HFFc6 (cell line): Measurements from ENCODE around the gene GAB2. TPM values are rescaled to one million over a fixed set of nuclear protein-coding genes. Genes with fewer than 3 reads are reported as not detected.
A peak's percentile ranks its signal among the peaks of the same experiment; 100 is the strongest.
"Not testable (repeated sequence)": the region's sequence is repeated elsewhere in the genome, so short reads cannot be mapped to it uniquely, and the experiment has no call there.

ENCODE experiments used
- DNase-seq: peaks from one replicate; pipeline ENCODE4 v3.0.0-alpha.2; 2018
- H3K27ac Mint-ChIP-seq: 2 replicates; pipeline ENCODE4 v1.8.0; 2020; ENCODE audit warnings: mild to moderate bottlenecking, mixed read lengths
- H3K27me3 Mint-ChIP-seq: 2 replicates; pipeline ENCODE4 v1.8.0; 2021; ENCODE audit warnings: mild to moderate bottlenecking, moderate library complexity, mixed read lengths; ENCODE audit not compliant: insufficient read depth
- H3K36me3 Mint-ChIP-seq: 2 replicates; pipeline ENCODE4 v1.8.0; 2021; ENCODE audit warnings: low read depth, mixed read lengths
- H3K4me1 Mint-ChIP-seq: 2 replicates; pipeline ENCODE4 v1.8.0; 2020; ENCODE audit warnings: low read depth, mixed read lengths
- H3K4me3 Mint-ChIP-seq: 2 replicates; pipeline ENCODE4 v1.8.0; 2020; ENCODE audit warnings: mild to moderate bottlenecking, moderate library complexity, mixed read lengths
- H3K9me3 Mint-ChIP-seq: 2 replicates; pipeline ENCODE4 v1.8.0; 2020; ENCODE audit warnings: mild to moderate bottlenecking, mixed read lengths
- long read RNA-seq: library from polyadenylated mRNA; unstranded; transcript quantifications from one replicate; pipeline ENCODE4 v2.0.0, GENCODE V29; 2019
- total RNA-seq, 6 experiments: library from RNA; stranded (reverse); fragmentation: NEBNext Ultra II Directional; extraction: Animal tissue kit (Norgen Biotek cat#: 25700); gene quantifications; 2 replicates in 1 of 6; 3 replicates in 5 of 6; pipeline ENCODE4 v1.2.3, GENCODE V29; 2021
- TF ChIP-seq, protein P1 (sequence below): fragments of 200-600 bp; sonication (generic); IDR thresholded peaks from 2 replicates; pipeline ENCODE4 v1.5.0; 2021; ENCODE audit warnings: antibody characterized with exemption, mild to moderate bottlenecking

GAB2 gene, protein sequence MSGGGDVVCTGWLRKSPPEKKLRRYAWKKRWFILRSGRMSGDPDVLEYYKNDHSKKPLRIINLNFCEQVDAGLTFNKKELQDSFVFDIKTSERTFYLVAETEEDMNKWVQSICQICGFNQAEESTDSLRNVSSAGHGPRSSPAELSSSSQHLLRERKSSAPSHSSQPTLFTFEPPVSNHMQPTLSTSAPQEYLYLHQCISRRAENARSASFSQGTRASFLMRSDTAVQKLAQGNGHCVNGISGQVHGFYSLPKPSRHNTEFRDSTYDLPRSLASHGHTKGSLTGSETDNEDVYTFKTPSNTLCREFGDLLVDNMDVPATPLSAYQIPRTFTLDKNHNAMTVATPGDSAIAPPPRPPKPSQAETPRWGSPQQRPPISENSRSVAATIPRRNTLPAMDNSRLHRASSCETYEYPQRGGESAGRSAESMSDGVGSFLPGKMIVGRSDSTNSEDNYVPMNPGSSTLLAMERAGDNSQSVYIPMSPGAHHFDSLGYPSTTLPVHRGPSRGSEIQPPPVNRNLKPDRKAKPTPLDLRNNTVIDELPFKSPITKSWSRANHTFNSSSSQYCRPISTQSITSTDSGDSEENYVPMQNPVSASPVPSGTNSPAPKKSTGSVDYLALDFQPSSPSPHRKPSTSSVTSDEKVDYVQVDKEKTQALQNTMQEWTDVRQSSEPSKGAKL
- total RNA-seq, result 10 to 100 TPM in 3 of 6 experiments, 1 to 10 TPM in 3; 8.4 to 12.1 (median 9.9) TPM
- long read RNA-seq, partial matches to known transcripts, result 0 of 2 reads
- long read RNA-seq, other reads (novel, unspliced or antisense), result 2 of 2 reads

DNA sequence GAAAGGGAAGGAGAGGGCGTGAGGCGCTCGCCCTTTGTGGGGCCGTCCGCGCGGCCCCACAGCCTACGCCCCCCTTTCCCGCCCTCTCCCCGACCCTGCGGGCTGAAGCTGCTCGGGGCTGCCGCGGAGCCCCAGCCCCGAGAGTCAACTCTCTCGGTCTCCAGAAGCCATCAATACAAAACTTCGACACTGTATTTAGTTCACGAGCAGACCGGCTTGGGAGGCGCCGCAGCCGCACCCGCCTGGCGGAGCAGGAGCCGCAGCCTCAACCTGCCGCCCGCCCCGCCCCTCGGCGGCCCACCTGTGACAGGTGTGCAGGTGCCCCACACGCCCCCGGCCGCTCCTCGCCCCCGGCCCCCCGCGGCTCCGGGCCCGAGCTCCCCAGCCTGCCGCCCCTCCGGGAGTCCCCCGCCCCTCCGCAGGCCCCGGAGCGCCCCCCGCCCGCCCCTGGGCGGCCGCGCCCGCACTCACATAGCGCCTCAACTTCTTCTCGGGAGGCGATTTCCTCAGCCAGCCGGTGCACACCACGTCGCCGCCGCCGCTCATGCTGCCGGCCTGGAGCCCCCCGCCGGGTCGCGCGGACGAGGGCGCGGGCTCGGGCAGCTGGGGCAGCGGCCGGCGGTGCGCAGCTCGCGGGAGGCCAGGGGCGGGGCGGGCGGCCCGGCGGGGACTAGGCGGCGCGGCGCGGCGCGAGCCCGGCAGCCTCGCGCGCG is at the start of gene GAB2:
Gene GAB2 (minus strand): TSS at position 646 of the 713 bp plus-strand sequence. CDS start 100 bp downstream, at position 546.
- H3K27me3 Mint-ChIP-seq, result no peaks in the 10 kb centered on the region; the same call in none of the 2 replicates
- H3K36me3 Mint-ChIP-seq, result no peaks in the 10 kb centered on the region
- H3K27ac Mint-ChIP-seq, result peak within 1 kb of the TSS; percentile 91
- H3K4me1 Mint-ChIP-seq, result peaks cover 54% of the 10 kb centered on the region
- peak within 1 kb of the TSS; percentile 86 for H3K4me3 Mint-ChIP-seq
- no peak for DNase-seq
- no peaks in the 10 kb centered on the region for H3K9me3 Mint-ChIP-seq
- TF ChIP-seq, protein P1, sequence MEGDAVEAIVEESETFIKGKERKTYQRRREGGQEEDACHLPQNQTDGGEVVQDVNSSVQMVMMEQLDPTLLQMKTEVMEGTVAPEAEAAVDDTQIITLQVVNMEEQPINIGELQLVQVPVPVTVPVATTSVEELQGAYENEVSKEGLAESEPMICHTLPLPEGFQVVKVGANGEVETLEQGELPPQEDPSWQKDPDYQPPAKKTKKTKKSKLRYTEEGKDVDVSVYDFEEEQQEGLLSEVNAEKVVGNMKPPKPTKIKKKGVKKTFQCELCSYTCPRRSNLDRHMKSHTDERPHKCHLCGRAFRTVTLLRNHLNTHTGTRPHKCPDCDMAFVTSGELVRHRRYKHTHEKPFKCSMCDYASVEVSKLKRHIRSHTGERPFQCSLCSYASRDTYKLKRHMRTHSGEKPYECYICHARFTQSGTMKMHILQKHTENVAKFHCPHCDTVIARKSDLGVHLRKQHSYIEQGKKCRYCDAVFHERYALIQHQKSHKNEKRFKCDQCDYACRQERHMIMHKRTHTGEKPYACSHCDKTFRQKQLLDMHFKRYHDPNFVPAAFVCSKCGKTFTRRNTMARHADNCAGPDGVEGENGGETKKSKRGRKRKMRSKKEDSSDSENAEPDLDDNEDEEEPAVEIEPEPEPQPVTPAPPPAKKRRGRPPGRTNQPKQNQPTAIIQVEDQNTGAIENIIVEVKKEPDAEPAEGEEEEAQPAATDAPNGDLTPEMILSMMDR, result peak; percentile 30

GRCh38 chr11:78467370-78467769 is 49.8 kb upstream of the GAB2 start:
- Mint-ChIP-seq H3K4me3 (no peak overlapping the region), H3K27me3 (peaks cover 2% of the 10 kb centered on the region; the same call in 1 of the 2 replicates), H3K27ac (no peak overlapping the region), H3K4me1 (no peaks in the 10 kb centered on the region), H3K9me3 (no peaks in the 10 kb centered on the region), H3K36me3 (peaks cover 11% of the 10 kb centered on the region)
- TF ChIP-seq, protein P1, result no peak
- no peak for DNase-seq

DNA sequence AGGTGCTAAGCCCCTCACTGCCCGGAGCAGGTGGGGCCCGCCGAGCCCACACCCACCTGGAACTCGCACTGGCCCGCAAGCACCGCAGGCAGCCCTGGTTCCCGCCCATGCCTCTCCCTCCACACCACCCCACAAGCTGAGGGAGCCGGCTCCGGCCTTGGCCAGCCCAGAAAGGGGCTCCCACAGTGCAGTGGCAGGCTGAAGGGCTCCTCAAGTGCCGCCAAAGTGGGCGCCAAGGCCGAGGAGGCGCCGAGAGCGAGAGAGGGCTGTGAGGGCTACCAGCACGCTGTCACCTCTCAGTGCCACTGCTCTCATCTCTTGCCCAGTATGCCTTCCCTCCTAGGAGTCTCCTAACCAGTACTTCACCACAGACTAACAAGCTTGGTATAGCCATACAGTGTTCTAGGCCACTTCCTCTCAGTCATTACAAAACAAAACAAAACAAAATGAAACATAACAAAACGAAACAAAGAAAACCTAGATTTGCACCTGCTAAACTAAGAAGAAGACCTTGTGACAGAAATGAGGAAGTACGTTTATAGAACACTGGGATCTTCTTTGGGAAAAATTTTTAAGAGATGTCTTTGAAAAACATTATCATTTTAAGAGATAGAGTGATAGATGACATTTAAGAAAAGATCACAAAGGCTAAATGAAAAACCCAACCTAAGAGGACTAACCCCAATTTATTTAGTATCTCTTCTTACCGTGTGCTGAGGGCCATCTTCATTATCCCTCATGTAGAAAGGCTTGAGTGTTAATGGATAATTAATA is 47.7 kb upstream of the GAB2 start:
- peaks cover 11% of the 10 kb centered on the region for H3K4me1 Mint-ChIP-seq
- no peak for DNase-seq
- TF ChIP-seq, protein P1, result no peak
- no peaks in the 10 kb centered on the region for H3K9me3 Mint-ChIP-seq
- no peak overlapping the region for H3K27ac Mint-ChIP-seq
- peaks cover 6% of the 10 kb centered on the region for H3K36me3 Mint-ChIP-seq
- peaks cover 2% of the 10 kb centered on the region; the same call in 1 of the 2 replicates for H3K27me3 Mint-ChIP-seq
- H3K4me3 Mint-ChIP-seq, result no peak overlapping the region

GRCh38 chr11:78464787-78465168 is 47.2 kb upstream of the GAB2 start:
- H3K9me3 Mint-ChIP-seq, H3K27me3 Mint-ChIP-seq, H3K4me3 Mint-ChIP-seq, H3K36me3 Mint-ChIP-seq, H3K27ac Mint-ChIP-seq, DNase-seq: not testable (repeated sequence)
- H3K4me1 Mint-ChIP-seq, result peaks cover 17% of the 10 kb centered on the region

GRCh38 chr11:78460471-78460870 is 42.9 kb upstream of the GAB2 start:
- peak overlapping the region; percentile 59 for H3K27ac Mint-ChIP-seq
- H3K36me3 Mint-ChIP-seq, result peaks cover 18% of the 10 kb centered on the region
- TF ChIP-seq, protein P1, result no peak
- peaks cover 21% of the 10 kb centered on the region for H3K4me1 Mint-ChIP-seq
- H3K4me3 Mint-ChIP-seq, result peak overlapping the region; percentile 11
- peaks cover 2% of the 10 kb centered on the region; the same call in 1 of the 2 replicates for H3K27me3 Mint-ChIP-seq
- no peaks in the 10 kb centered on the region for H3K9me3 Mint-ChIP-seq
- DNase-seq, result peak; percentile 37
